WTC11 (cell line): Measurements from ENCODE around the gene IFITM5. TPM values are rescaled to one million over a fixed set of nuclear protein-coding genes. Genes with fewer than 3 reads are reported as not detected.

Source experiments
- ATAC-seq: fragments of 200-7000 bp; cut with Tn5 transposase; 2 replicates; pipeline ENCODE4 v1.10.0; 2021; ENCODE audit warnings: mild to moderate bottlenecking, moderate library complexity
- CTCF ChIA-PET: fragments of 300-600 bp; sonication (Branson Sonifier 250); formaldehyde crosslinking; loops from one replicate; lab custom pipeline; 2021; ENCODE audit warnings: antibody characterized with exemption; lab: Charles Lee
- POLR2A ChIA-PET: fragments of 350-600 bp; sonication (Branson Sonifier 250); formaldehyde crosslinking; loops from one replicate; lab custom pipeline; 2021; ENCODE audit warnings: antibody characterized with exemption; lab: Charles Lee
- DNase-seq: peaks from one replicate; pipeline ENCODE4 v3.0.0; 2021; ENCODE audit warnings: low spot score
- H3K27ac Mint-ChIP-seq: 2 replicates; pipeline ENCODE4 v1.8.0; 2021; ENCODE audit warnings: mixed read lengths
- H3K27me3 Mint-ChIP-seq: 2 replicates; pipeline ENCODE4 v1.8.0; 2021; ENCODE audit warnings: low read depth, mild to moderate bottlenecking, moderate library complexity, mixed read lengths
- H3K36me3 Mint-ChIP-seq: 2 replicates; pipeline ENCODE4 v1.8.0; 2021; ENCODE audit warnings: mixed read lengths
- H3K4me1 Mint-ChIP-seq: 2 replicates; pipeline ENCODE4 v1.8.0; 2022; ENCODE audit warnings: mixed read lengths
- H3K4me3 Mint-ChIP-seq: 2 replicates; pipeline ENCODE4 v1.8.0; 2021; ENCODE audit warnings: mild to moderate bottlenecking, moderate library complexity, mixed read lengths
- H3K9me3 Mint-ChIP-seq: 2 replicates; pipeline ENCODE4 v1.8.0; 2021; ENCODE audit warnings: mixed read lengths
- MYBL2 ChIP-seq: sonication (generic); formaldehyde crosslinking; IDR thresholded peaks from 2 replicates; pipeline ENCODE4 v1.8.1; 2023; ENCODE audit warnings: mild to moderate bottlenecking, moderate library complexity, missing genetic modification reagents
- NR1H2 ChIP-seq: sonication (generic); formaldehyde crosslinking; IDR thresholded peaks from 2 replicates; pipeline ENCODE4 v1.9.0; 2021; ENCODE audit warnings: mild to moderate bottlenecking, moderate library complexity, missing genetic modification reagents
- RELA ChIP-seq: sonication (generic); formaldehyde crosslinking; IDR thresholded peaks from 2 replicates; pipeline ENCODE4 v1.8.1; 2022; ENCODE audit warnings: missing genetic modification reagents, mild to moderate bottlenecking, borderline replicate concordance
- total RNA-seq: library from RNA; stranded (reverse); gene quantifications from 3 replicates; pipeline ENCODE4 v1.2.3, GENCODE V29; 2021
- TF ChIP-seq, protein P1 (sequence below): sonication (generic); formaldehyde crosslinking; IDR thresholded peaks from 2 replicates; pipeline ENCODE4 v1.8.0; 2023; ENCODE audit warnings: mild to moderate bottlenecking, missing genetic modification reagents
- TF ChIP-seq, protein P2 (sequence below): sonication (generic); formaldehyde crosslinking; IDR thresholded peaks from 2 replicates; pipeline ENCODE4 v1.8.0; 2022; ENCODE audit warnings: mild to moderate bottlenecking, missing genetic modification reagents
- TF ChIP-seq, protein P3 (sequence below): sonication (generic); formaldehyde crosslinking; IDR thresholded peaks from 2 replicates; pipeline ENCODE4 v1.8.1; 2023; ENCODE audit warnings: mild to moderate bottlenecking, moderate library complexity, missing genetic modification reagents
- TF ChIP-seq, protein P4 (sequence below): fragments of 200-600 bp; IDR thresholded peaks from 2 replicates; pipeline ENCODE4 v1.8.0; 2022; ENCODE audit warnings: antibody characterized with exemption
- TF ChIP-seq, protein P5 (sequence below): sonication (generic); formaldehyde crosslinking; IDR thresholded peaks from 2 replicates; pipeline ENCODE4 v1.8.0; 2023; ENCODE audit warnings: missing genetic modification reagents, mild to moderate bottlenecking, borderline replicate concordance
- TF ChIP-seq, protein P6 (sequence below): sonication (generic); formaldehyde crosslinking; conservative IDR thresholded peaks from 2 replicates; pipeline ENCODE4 v1.8.1; 2022; ENCODE audit warnings: mild to moderate bottlenecking, missing genetic modification reagents
- TF ChIP-seq, protein P7 (sequence below): sonication (generic); formaldehyde crosslinking; IDR thresholded peaks from 2 replicates; pipeline ENCODE4 v1.8.1; 2023; ENCODE audit warnings: mild to moderate bottlenecking, missing genetic modification reagents, borderline replicate concordance

The IFITM5 gene
- total RNA-seq, 1 experiment from 2014 or later: not detected

DNA sequence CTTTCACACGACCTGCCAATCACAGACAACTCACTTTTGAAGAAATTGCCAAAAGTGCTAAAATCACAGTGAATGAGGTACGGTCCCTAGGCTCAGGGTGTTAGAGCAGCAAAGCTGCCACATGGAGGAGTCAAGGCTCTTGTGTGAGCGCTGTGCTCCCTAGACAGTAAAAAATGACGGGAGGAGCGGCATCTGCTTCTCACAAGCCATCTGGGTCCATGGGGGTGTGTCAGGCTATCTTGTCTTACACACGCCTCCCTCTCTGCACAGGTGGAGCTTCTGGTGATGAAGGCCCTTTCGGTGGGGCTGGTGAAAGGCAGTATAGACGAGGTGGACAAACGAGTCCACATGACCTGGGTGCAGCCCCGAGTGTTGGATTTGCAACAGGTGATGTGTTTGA is 47.8 kb downstream of the IFITM5 start (continued):
- TF ChIP-seq, protein P1, sequence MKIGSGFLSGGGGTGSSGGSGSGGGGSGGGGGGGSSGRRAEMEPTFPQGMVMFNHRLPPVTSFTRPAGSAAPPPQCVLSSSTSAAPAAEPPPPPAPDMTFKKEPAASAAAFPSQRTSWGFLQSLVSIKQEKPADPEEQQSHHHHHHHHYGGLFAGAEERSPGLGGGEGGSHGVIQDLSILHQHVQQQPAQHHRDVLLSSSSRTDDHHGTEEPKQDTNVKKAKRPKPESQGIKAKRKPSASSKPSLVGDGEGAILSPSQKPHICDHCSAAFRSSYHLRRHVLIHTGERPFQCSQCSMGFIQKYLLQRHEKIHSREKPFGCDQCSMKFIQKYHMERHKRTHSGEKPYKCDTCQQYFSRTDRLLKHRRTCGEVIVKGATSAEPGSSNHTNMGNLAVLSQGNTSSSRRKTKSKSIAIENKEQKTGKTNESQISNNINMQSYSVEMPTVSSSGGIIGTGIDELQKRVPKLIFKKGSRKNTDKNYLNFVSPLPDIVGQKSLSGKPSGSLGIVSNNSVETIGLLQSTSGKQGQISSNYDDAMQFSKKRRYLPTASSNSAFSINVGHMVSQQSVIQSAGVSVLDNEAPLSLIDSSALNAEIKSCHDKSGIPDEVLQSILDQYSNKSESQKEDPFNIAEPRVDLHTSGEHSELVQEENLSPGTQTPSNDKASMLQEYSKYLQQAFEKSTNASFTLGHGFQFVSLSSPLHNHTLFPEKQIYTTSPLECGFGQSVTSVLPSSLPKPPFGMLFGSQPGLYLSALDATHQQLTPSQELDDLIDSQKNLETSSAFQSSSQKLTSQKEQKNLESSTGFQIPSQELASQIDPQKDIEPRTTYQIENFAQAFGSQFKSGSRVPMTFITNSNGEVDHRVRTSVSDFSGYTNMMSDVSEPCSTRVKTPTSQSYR (CRISPR knock-in tag): no peak

DNA sequence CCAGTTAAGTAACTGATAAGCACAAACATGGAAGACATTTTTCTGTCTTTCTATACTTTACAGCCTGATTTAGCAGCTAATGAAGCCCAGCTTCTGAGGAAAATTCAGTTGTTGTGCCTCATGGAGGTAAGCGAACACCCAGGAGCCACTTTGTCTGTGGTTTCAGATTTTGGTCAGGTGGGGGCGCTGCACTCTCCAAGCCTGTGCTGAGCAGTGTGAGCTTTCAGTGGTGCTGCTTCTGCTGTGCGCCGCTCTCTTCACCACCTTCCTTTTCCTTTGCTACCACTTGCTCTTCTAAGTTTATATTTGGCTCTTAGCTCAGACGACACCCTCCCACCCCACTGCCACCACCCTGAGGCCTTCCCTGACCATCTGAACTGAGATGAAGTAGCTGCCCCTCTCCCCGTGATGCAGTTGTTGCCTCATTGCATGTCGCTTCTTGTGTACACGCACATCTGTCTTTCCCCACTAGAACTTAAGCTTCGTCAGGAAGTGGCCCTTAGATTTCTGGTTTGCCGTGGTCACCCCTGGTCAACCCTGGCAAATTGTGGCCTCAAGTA is 48.5 kb downstream of the IFITM5 start:
- no peak overlapping the region for H3K4me3 Mint-ChIP-seq
- H3K9me3 Mint-ChIP-seq: no peaks in the 10 kb centered on the region
- ChIA-PET POLR2A (interaction anchor here (0.7 to 1.9 kb wide), 6 partner anchors 17 to 105 kb away, joined by 3 to 9 read pairs (median 4); partner anchors contain the start of genes BET1L, IFITM2, PGGHG and RIC8A), CTCF (interaction anchor here (0.6 to 4.5 kb wide), 65 partner anchors 8 to 303 kb away, joined by 3 to 96 read pairs (median 7); partner anchors contain the start of genes ANO9, BET1L, HRAS and IFITM2)
- peaks cover 68% of the 10 kb centered on the region for H3K36me3 Mint-ChIP-seq
- DNase-seq (peak; percentile 89), ATAC-seq (peak; percentile 98)
- TF ChIP-seq, protein P2, sequence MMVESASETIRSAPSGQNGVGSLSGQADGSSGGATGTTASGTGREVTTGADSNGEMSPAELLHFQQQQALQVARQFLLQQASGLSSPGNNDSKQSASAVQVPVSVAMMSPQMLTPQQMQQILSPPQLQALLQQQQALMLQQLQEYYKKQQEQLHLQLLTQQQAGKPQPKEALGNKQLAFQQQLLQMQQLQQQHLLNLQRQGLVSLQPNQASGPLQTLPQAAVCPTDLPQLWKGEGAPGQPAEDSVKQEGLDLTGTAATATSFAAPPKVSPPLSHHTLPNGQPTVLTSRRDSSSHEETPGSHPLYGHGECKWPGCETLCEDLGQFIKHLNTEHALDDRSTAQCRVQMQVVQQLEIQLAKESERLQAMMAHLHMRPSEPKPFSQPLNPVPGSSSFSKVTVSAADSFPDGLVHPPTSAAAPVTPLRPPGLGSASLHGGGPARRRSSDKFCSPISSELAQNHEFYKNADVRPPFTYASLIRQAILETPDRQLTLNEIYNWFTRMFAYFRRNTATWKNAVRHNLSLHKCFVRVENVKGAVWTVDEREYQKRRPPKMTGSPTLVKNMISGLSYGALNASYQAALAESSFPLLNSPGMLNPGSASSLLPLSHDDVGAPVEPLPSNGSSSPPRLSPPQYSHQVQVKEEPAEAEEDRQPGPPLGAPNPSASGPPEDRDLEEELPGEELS: no peak
- TF ChIP-seq, protein P3, sequence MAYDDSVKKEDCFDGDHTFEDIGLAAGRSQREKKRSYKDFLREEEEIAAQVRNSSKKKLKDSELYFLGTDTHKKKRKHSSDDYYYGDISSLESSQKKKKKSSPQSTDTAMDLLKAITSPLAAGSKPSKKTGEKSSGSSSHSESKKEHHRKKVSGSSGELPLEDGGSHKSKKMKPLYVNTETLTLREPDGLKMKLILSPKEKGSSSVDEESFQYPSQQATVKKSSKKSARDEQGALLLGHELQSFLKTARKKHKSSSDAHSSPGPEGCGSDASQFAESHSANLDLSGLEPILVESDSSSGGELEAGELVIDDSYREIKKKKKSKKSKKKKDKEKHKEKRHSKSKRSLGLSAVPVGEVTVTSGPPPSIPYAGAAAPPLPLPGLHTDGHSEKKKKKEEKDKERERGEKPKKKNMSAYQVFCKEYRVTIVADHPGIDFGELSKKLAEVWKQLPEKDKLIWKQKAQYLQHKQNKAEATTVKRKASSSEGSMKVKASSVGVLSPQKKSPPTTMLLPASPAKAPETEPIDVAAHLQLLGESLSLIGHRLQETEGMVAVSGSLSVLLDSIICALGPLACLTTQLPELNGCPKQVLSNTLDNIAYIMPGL: peak; percentile 36; the same call in 1 of the 2 replicates
- TF ChIP-seq, protein P4, sequence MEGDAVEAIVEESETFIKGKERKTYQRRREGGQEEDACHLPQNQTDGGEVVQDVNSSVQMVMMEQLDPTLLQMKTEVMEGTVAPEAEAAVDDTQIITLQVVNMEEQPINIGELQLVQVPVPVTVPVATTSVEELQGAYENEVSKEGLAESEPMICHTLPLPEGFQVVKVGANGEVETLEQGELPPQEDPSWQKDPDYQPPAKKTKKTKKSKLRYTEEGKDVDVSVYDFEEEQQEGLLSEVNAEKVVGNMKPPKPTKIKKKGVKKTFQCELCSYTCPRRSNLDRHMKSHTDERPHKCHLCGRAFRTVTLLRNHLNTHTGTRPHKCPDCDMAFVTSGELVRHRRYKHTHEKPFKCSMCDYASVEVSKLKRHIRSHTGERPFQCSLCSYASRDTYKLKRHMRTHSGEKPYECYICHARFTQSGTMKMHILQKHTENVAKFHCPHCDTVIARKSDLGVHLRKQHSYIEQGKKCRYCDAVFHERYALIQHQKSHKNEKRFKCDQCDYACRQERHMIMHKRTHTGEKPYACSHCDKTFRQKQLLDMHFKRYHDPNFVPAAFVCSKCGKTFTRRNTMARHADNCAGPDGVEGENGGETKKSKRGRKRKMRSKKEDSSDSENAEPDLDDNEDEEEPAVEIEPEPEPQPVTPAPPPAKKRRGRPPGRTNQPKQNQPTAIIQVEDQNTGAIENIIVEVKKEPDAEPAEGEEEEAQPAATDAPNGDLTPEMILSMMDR: peak; percentile 92
- peak overlapping the region; percentile 93; the same call in 1 of the 2 replicates for H3K27ac Mint-ChIP-seq
- H3K27me3 Mint-ChIP-seq: no peaks in the 10 kb centered on the region
- peaks cover 6% of the 10 kb centered on the region; the same call in 1 of the 2 replicates for H3K4me1 Mint-ChIP-seq

DNA sequence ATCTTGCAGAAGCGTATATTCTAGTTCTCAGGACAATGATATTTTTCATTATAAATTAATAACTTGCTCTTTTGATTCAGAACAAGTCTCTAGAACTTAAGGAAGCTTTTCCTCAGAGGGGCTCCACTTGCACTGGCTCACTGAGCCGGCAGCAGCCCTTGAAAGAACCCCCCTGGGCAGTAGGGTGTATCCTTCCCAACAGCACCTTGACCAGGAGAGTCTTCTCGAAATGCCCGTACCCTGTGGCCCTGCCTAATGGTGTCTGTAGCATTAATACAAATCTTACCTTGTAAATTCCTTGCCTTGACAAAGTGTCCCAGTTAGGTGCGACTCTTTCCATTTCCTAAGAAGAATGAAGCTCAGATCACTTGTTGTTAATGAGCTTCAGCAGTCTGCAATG is 49.1 kb downstream of the IFITM5 start:
- Mint-ChIP-seq H3K4me1 (peaks cover 6% of the 10 kb centered on the region; the same call in 1 of the 2 replicates), H3K36me3 (peaks cover 73% of the 10 kb centered on the region), H3K27ac (peak overlapping the region; percentile 93), H3K27me3 (no peaks in the 10 kb centered on the region), H3K9me3 (no peaks in the 10 kb centered on the region), H3K4me3 (no peak overlapping the region)
- POLR2A ChIA-PET: interaction anchor here (1.1 to 1.9 kb wide), 5 partner anchors 39 to 105 kb away, joined by 3 to 9 read pairs (median 4); partner anchors contain the start of genes BET1L, IFITM2, PGGHG and RIC8A
- TF ChIP-seq RELA (CRISPR knock-in tag) (no peak), MYBL2 (CRISPR knock-in tag) (no peak), NR1H2 (CRISPR knock-in tag) (no peak)
- TF ChIP-seq, protein P5, sequence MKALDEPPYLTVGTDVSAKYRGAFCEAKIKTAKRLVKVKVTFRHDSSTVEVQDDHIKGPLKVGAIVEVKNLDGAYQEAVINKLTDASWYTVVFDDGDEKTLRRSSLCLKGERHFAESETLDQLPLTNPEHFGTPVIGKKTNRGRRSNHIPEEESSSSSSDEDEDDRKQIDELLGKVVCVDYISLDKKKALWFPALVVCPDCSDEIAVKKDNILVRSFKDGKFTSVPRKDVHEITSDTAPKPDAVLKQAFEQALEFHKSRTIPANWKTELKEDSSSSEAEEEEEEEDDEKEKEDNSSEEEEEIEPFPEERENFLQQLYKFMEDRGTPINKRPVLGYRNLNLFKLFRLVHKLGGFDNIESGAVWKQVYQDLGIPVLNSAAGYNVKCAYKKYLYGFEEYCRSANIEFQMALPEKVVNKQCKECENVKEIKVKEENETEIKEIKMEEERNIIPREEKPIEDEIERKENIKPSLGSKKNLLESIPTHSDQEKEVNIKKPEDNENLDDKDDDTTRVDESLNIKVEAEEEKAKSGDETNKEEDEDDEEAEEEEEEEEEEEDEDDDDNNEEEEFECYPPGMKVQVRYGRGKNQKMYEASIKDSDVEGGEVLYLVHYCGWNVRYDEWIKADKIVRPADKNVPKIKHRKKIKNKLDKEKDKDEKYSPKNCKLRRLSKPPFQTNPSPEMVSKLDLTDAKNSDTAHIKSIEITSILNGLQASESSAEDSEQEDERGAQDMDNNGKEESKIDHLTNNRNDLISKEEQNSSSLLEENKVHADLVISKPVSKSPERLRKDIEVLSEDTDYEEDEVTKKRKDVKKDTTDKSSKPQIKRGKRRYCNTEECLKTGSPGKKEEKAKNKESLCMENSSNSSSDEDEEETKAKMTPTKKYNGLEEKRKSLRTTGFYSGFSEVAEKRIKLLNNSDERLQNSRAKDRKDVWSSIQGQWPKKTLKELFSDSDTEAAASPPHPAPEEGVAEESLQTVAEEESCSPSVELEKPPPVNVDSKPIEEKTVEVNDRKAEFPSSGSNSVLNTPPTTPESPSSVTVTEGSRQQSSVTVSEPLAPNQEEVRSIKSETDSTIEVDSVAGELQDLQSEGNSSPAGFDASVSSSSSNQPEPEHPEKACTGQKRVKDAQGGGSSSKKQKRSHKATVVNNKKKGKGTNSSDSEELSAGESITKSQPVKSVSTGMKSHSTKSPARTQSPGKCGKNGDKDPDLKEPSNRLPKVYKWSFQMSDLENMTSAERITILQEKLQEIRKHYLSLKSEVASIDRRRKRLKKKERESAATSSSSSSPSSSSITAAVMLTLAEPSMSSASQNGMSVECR (CRISPR knock-in tag): no peak
- TF ChIP-seq, protein P6, sequence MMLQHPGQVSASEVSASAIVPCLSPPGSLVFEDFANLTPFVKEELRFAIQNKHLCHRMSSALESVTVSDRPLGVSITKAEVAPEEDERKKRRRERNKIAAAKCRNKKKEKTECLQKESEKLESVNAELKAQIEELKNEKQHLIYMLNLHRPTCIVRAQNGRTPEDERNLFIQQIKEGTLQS (CRISPR knock-in tag): no peak
- TF ChIP-seq, protein P7, sequence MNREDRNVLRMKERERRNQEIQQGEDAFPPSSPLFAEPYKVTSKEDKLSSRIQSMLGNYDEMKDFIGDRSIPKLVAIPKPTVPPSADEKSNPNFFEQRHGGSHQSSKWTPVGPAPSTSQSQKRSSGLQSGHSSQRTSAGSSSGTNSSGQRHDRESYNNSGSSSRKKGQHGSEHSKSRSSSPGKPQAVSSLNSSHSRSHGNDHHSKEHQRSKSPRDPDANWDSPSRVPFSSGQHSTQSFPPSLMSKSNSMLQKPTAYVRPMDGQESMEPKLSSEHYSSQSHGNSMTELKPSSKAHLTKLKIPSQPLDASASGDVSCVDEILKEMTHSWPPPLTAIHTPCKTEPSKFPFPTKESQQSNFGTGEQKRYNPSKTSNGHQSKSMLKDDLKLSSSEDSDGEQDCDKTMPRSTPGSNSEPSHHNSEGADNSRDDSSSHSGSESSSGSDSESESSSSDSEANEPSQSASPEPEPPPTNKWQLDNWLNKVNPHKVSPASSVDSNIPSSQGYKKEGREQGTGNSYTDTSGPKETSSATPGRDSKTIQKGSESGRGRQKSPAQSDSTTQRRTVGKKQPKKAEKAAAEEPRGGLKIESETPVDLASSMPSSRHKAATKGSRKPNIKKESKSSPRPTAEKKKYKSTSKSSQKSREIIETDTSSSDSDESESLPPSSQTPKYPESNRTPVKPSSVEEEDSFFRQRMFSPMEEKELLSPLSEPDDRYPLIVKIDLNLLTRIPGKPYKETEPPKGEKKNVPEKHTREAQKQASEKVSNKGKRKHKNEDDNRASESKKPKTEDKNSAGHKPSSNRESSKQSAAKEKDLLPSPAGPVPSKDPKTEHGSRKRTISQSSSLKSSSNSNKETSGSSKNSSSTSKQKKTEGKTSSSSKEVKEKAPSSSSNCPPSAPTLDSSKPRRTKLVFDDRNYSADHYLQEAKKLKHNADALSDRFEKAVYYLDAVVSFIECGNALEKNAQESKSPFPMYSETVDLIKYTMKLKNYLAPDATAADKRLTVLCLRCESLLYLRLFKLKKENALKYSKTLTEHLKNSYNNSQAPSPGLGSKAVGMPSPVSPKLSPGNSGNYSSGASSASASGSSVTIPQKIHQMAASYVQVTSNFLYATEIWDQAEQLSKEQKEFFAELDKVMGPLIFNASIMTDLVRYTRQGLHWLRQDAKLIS: no peak
- CTCF ChIA-PET: interaction anchor here (0.6 to 4.5 kb wide), 62 partner anchors 9 to 304 kb away, joined by 3 to 96 read pairs (median 8); partner anchors contain the start of genes ANO9, BET1L, HRAS and IFITM2
- no peak for ATAC-seq
- DNase-seq: no peak
